Mucosa of stomach (tissue), 1 donor: ENCODE results near the gene CBX5.
A peak's percentile ranks its signal among the peaks of the same experiment; 100 is the strongest.

ENCODE experiments used
- H3K27me3 ChIP-seq: one replicate; pipeline ENCODE4 v1.7.0; 2013; ENCODE audit warnings: mild to moderate bottlenecking, low read length; ENCODE audit not compliant: control insufficient read depth, insufficient read depth
- H3K36me3 ChIP-seq: one replicate; pipeline ENCODE4 v1.7.0; 2013; ENCODE audit warnings: low read length; ENCODE audit not compliant: control insufficient read depth, insufficient read depth
- H3K4me1 ChIP-seq: one replicate; pipeline ENCODE4 v1.7.0; 2013; ENCODE audit warnings: mild to moderate bottlenecking, low read length; ENCODE audit not compliant: control insufficient read depth, insufficient read depth
- H3K4me3 ChIP-seq: one replicate; pipeline ENCODE4 v1.7.0; 2013; ENCODE audit warnings: low read length
- H3K9ac ChIP-seq: one replicate; pipeline ENCODE4 v1.7.0; 2013; ENCODE audit warnings: mild to moderate bottlenecking, low read length, moderate library complexity
- H3K9me3 ChIP-seq: one replicate; pipeline ENCODE4 v1.7.0; 2013; ENCODE audit warnings: mild to moderate bottlenecking, low read length, moderate library complexity; ENCODE audit not compliant: control insufficient read depth
- donor health status: Pancreatic carcinoma.

The CBX5 gene

DNA sequence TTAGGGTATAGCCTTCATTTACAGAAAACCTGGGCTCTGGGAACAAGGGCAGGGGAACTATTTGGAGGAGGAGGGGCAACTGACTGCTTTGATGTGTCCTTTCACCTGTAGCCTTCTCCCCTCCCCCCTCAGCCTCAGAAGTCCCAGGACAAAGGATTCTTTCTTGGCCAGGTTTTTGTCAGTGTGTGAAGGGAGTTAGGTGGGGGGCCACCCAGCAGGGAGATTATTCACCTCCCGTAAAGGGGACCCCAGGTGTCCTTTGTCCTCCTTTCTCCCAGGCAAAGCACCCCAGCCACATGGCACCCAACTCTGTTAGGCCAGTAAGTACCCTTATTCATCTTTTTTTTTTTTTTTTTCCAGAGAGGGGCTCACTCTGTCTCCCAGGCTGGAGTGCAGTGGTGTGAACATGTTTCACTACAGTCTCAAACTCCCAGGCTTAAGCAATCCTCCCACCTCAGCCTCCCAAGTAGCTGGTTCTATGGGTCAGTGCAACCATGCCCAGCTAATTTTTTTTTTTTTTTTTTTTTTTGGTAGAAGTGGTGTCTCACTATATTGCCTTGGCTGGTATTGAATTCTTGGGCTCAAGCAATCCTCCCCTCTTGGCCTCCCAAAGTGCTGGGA is 21.6 kb upstream of the CBX5 start:
- Histone ChIP-seq H3K36me3 (no peaks in the 10 kb centered on the region), H3K27me3 (peaks cover 20% of the 10 kb centered on the region), H3K4me3 (no peak overlapping the region), H3K9ac (no peak overlapping the region), H3K9me3 (no peaks in the 10 kb centered on the region), H3K4me1 (peaks cover 30% of the 10 kb centered on the region)

DNA sequence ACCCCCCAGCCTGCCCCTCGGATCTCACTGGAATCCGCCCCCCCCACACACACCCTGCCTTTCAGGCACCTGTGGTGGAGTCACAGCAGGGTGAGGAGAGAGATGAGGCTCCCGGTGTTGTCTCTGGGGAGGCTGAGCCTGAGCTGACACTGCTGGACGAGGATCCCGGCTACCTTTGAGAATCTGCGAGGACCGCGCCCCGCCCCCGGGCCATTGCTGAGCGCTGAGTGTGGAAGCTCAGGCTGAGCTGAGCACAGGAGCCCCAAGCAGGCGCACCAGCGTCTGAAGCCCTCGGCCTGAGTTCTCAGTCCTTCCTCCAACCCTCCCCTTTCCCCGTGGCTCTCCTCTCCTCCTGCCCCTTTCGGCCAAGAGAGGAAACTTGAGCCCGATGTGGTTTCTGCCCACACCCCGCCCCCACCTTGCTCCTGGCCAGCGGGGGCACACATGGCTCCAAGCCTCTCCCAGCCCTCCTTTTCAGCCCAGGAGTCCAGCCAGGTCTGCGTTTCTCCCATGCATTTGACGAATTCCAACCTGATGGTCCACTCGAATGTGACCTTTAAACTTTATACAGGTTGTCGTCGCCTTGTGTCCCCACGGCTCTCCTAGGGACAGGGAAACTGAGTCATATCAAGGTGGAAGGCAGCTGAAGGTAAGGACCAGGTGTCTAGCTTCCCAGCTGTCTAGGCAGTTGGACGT is 21.0 kb upstream of the CBX5 start, which contains the start of gene NFE2:
Gene NFE2, minus strand, starts transcription at position 284 of the 696 bp plus-strand sequence. CDS start 5,767 bp downstream, outside the sequence.
- peak within 1 kb of the TSS; percentile 10 for H3K4me3 ChIP-seq
- no peaks in the 10 kb centered on the region for H3K9me3 ChIP-seq
- H3K36me3 ChIP-seq = no peaks in the 10 kb centered on the region
- peak within 1 kb of the TSS; percentile 26 for H3K9ac ChIP-seq
- peaks cover 29% of the 10 kb centered on the region for H3K4me1 ChIP-seq
- peaks cover 20% of the 10 kb centered on the region for H3K27me3 ChIP-seq

DNA sequence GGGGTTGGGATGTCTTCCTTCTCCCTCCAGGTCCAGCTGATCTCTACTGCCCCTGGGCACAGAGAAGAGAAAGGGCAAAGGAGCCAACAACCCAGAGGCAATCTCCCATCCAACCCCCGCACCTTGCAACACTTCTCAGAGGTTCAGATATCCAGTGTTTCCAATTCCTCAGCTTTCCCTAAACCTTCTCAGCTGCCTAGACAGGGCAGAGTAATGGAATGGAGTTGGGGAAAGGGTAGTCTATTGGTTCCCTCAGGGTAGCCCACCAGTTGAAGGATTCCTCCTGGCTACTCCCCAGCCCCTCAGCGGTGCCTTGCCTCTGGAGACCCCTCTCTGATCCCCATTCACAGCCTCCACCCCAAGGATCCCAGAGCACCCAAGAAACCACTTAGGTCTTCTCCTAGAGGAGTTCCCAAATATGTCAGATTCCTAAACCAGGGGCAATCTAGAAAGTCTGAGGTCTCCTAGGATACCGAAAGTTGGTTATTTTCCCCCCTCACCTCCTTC is 20.4 kb upstream of the CBX5 start:
- H3K4me3 ChIP-seq = peak overlapping the region; percentile 10

DNA sequence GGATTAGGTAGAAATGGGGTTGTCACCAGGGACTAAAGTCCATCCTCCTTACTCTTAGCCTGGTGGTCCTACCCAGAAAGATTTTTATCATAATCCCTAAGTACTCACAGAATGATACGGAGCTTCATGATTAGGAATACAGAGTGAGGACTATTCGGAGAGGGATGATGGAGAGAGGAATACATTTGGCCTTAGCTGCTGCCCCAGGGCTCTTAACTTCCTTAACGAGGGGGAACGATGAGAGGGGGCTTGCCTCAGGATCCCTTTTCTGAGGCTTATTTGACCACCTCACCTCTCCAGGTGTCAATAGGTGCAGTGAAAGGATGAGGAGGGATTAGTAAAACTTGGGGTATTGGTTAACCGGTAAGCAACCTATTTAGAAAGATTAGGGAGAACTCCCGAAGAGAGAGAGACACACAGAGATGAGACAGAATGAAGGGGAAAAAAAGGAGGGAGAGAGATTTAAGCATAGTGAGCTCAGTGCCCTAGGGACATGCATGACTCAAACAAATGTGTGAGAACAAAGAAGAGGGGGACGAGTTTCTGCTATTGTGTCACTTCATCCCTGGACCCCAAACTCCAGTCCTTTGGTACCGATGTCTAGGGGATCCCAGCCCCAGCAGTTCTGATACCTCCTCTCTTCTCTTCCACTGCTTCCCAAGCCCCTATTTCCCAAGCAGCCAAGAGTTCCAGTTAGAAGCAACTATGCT is 19.7 kb upstream of the CBX5 start:
- Histone ChIP-seq H3K27me3 (peaks cover 19% of the 10 kb centered on the region), H3K4me1 (peaks cover 28% of the 10 kb centered on the region), H3K9me3 (no peaks in the 10 kb centered on the region), H3K9ac (no peak overlapping the region), H3K36me3 (no peaks in the 10 kb centered on the region), H3K4me3 (no peak overlapping the region)

More for the DNA sequence above, 20.4 kb upstream of the CBX5 start:
- Histone ChIP-seq H3K36me3 (no peaks in the 10 kb centered on the region), H3K9me3 (no peaks in the 10 kb centered on the region), H3K4me1 (peaks cover 29% of the 10 kb centered on the region), H3K27me3 (peaks cover 20% of the 10 kb centered on the region), H3K9ac (peak overlapping the region; percentile 26)

DNA sequence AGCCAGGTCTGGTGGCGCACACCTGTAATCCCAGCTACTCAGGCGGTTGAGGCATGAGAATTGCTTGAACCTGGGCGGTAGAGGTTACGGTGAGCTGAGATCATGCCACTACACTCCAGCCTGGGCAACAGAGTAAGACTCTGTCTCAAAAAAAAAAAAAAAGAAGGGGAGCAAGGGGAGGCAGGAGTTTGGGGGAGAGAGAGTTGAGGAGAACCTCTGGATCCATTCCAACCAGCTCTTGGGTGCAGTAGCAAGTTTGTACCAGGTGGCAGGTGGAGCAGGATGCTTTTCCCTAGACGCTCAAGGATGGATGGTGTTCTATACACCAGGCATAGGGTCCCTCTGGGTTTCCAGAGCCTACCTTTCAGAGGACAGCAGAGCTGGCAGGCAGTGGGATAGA is 19.0 kb upstream of the CBX5 start:
- H3K27me3 ChIP-seq = peaks cover 15% of the 10 kb centered on the region
- peaks cover 21% of the 10 kb centered on the region for H3K4me1 ChIP-seq
- H3K4me3 ChIP-seq = no peak overlapping the region
- no peaks in the 10 kb centered on the region for H3K36me3 ChIP-seq
- H3K9me3 ChIP-seq = no peaks in the 10 kb centered on the region
- no peak overlapping the region for H3K9ac ChIP-seq

DNA sequence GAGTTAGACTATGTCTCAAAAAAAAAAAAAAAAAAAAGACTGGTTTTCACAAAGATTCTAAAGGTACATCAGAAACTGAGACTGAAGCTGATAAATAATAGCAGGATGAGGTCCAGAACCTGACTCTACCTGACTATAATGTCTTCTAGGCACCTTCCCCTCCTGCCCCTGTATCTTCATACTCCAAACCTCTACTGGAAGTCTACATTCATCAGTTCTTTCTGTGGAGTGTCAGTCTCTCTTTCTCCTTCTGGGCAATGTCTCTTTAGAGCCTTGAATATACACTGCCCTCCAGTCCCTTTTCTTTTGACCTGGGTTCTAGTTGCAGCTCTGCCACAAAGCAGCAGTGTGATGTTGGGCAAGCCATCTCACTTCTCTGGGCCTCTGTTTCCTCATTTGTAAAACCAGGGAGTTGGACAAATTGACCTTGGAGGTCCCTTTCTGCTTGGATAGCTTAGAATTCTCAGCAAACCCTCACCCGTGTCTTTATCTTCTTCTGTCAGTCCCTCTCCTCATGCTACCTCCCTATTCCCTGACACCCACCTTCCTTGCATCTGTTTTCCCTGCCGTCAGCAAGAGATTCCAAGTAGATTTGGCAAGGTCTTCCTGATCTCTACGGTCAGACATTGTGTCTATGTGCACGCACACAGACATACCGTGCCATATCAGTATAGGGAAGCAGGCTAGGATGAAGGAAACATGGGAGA is 16.6 kb upstream of the CBX5 start:
- no peak overlapping the region for H3K4me3 ChIP-seq

DNA sequence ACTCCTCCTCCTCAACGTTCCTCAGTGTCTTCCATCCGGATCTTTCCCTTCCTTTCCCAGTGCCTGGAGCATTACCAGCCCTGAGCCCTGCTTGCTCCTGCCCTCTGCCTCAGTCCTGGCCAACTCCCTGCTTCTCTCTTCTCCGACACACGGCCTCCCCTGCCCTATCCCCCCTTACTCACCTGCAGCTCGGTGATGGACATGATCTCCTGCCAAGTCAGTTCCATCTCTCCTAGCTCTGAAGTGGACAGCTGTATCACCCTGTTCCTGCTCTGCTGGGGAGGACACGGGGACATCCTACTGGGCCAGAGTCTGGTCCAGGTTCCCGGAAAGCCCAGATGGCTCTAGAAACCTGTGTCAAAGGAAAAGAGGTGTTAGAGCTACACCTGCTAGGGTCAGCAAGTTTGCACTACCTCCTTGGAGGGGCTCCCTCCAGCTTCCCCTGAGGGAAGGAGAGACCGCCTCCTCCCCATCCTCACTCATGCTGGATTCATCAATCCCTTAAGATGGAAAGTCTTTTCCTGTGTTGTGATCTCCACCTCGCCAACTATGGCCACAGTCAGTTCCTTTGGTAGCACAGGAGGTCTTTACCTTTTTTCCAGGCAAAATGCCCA is 15.1 kb upstream of the CBX5 start:
- Histone ChIP-seq H3K36me3 (no peaks in the 10 kb centered on the region), H3K9me3 (no peaks in the 10 kb centered on the region), H3K4me3 (no peak overlapping the region), H3K4me1 (no peaks in the 10 kb centered on the region), H3K27me3 (peaks cover 7% of the 10 kb centered on the region), H3K9ac (no peak overlapping the region)

More for the DNA sequence above, 16.6 kb upstream of the CBX5 start:
- Histone ChIP-seq H3K9ac (no peak overlapping the region), H3K36me3 (no peaks in the 10 kb centered on the region), H3K4me1 (peaks cover 13% of the 10 kb centered on the region), H3K9me3 (no peaks in the 10 kb centered on the region), H3K27me3 (peaks cover 15% of the 10 kb centered on the region)

DNA sequence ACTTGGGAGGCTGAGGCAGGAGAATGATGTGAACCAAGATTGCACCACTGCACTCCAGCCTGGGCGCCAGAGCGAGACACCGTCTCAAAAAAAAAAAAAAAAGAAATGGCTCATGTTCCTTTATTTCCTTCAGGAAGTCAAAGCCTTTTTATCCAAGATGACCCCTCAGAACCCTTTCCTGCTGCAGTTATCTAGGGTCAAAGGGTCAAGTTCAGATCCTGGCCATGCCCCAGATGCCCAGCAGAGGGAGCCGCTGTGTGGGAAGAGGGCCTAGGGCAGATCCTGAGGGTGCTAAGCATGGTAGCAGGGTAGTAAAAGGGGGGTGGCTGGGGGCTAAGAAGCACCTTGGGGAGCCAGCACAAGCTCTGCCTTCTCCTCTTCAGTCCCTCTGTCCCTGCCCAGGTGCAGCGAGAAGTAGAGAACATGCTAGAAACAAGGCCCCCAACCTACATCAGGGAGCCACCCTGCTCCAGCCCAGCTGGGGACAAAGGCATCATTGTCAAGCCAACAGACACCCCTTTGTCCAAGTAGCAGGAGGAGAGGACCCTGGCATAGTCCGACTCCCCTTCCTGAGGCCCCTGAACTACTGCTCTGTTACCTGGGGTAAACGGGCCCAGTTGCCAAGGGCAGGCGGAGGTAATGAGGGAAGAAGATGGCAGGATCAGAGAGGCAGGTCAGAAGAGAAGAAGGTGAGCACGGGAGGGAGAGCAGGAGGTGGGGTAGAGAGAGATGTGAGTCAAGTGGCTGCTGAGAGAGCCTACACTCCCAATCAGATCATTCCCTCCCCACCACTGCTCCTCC is 14.4 kb upstream of the CBX5 start:
- H3K4me3 ChIP-seq = no peak overlapping the region
- no peak overlapping the region for H3K9ac ChIP-seq
- H3K36me3 ChIP-seq = no peaks in the 10 kb centered on the region
- H3K4me1 ChIP-seq = no peaks in the 10 kb centered on the region
- H3K9me3 ChIP-seq = no peaks in the 10 kb centered on the region
- no peaks in the 10 kb centered on the region for H3K27me3 ChIP-seq

DNA sequence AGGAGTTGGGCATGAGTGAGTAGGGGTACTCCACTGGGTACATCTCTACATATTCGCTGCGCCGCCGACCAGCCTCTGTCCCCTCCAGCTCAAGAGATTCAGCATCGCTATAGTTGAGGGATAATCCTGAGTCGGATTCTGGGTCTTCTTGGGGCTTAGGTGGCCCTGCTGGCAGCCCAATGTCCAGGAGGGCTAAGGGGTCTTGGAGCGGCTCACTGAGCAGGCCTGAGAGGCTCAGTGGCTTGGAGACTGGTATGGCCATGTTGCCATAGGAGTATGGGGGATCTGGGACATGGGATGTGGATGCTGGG is 13.0 kb upstream of the CBX5 start:
- Histone ChIP-seq H3K36me3 (no peaks in the 10 kb centered on the region), H3K9me3 (no peaks in the 10 kb centered on the region), H3K4me3 (no peak overlapping the region), H3K9ac (no peak overlapping the region), H3K27me3 (no peaks in the 10 kb centered on the region), H3K4me1 (peaks cover 13% of the 10 kb centered on the region)

DNA sequence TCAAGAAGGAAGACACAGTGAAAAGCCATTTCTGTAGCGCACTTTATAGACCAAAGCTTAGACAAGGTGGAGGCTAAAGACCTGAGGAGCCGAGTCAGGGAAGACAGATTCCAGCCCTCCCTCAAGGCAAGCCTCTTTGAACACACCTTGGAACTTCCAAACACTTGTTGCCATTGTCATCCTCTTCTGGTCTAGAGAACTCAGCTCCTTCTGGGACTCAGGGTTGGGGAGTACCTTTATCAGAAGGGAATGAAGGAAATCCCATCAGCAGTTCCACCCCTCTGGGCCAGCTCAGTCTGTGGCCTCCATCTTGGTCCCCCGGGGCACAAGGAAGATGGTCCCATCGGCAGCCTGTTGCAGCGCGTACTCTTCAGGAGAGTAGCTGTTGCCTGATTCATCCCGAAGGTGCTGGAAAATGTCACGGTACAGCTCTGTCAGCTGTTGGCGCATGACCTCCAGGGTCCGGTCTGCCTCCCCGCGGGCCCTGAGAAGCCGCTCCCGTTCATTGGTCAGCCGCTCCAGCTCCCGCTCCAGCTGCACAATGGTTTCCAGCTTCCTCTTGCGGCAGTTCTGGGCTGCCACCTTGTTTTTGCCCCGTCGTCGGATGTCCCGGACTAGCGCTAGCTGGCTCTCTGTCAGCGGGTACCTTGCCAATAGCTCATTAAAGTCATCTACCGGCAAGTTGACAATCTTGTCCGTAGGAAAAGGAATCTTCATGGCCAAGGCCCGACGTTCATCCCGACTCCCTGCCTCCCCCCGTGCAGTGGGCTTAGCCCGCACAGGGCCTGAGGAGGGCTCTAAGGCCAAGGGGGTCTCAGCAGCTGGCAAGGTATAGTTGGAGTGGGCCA is 12.4 kb upstream of the CBX5 start:
- H3K36me3 ChIP-seq = peaks cover 6% of the 10 kb centered on the region
- H3K9me3 ChIP-seq = no peaks in the 10 kb centered on the region
- no peaks in the 10 kb centered on the region for H3K27me3 ChIP-seq
- H3K4me3 ChIP-seq = no peak overlapping the region
- no peak overlapping the region for H3K9ac ChIP-seq
- peaks cover 19% of the 10 kb centered on the region for H3K4me1 ChIP-seq
